HepG2 (cell line): ENCODE measurements around the gene FAM117A. TPM values are rescaled to one million over a fixed set of nuclear protein-coding genes. Genes with fewer than 3 reads are reported as not detected.
A peak's percentile ranks its signal among the peaks of the same experiment; 100 is the strongest.

Source experiments
- ADNP ChIP-seq: sonication (generic); formaldehyde crosslinking; IDR thresholded peaks from 2 replicates; pipeline ENCODE4 v1.4.0; 2020; ENCODE audit warnings: missing genetic modification reagents
- ATF7 ChIP-seq, 2 experiments: fragments of 450-650 bp in 1 of 2; sonication (generic) in 1 of 2; formaldehyde crosslinking in 1 of 2; IDR thresholded peaks; 2 replicates each; pipeline versions ENCODE4 v1.4.0 to v1.6.1; 2016 to 2020; ENCODE audit warnings: antibody characterized with exemption in 1 of 2, mild to moderate bottlenecking in 1 of 2, missing genetic modification reagents in 1 of 2
- ATRX ChIP-seq: sonication (generic); formaldehyde crosslinking; IDR thresholded peaks from 2 replicates; pipeline ENCODE4 v1.4.0; 2020; ENCODE audit warnings: missing genetic modification reagents, borderline replicate concordance
- FOXK2 ChIP-seq: fragments of 450-650 bp; IDR thresholded peaks from 2 replicates; pipeline ENCODE4 v1.6.1; 2016
- GTF3A ChIP-seq: sonication (generic); formaldehyde crosslinking; conservative IDR thresholded peaks from 2 replicates; pipeline ENCODE4 v1.4.0; 2020; ENCODE audit warnings: mild to moderate bottlenecking, missing genetic modification reagents
- GZF1 ChIP-seq: sonication (generic); formaldehyde crosslinking; IDR thresholded peaks from 2 replicates; pipeline ENCODE4 v1.5.1; 2020; ENCODE audit warnings: mild to moderate bottlenecking, missing genetic modification reagents
- HMG20A ChIP-seq: IDR thresholded peaks from 2 replicates; pipeline ENCODE4 v1.6.1; 2016; ENCODE audit warnings: borderline replicate concordance
- HMGXB4 ChIP-seq, 2 experiments: sonication (generic) in 1 of 2; formaldehyde crosslinking in 1 of 2; IDR thresholded peaks; 2 replicates each; pipeline versions ENCODE4 v1.4.0 to v1.6.1; 2018 to 2020; ENCODE audit warnings: missing genetic modification reagents in 2 of 2, borderline replicate concordance in 1 of 2, low read depth in 1 of 2, mild to moderate bottlenecking in 1 of 2, missing biosample characterization in 1 of 2
- IRF2 ChIP-seq: IDR thresholded peaks from 2 replicates; pipeline ENCODE4 v1.6.1; 2018; ENCODE audit warnings: missing genetic modification reagents, missing compliant biosample characterization
- MIXL1 ChIP-seq: IDR thresholded peaks from 2 replicates; pipeline ENCODE4 v1.6.1; 2016
- PRDM15 ChIP-seq: sonication (generic); formaldehyde crosslinking; IDR thresholded peaks from 2 replicates; pipeline ENCODE4 v1.4.0; 2020; ENCODE audit warnings: missing genetic modification reagents
- RAD21 ChIP-seq: fragments of 450-650 bp; formaldehyde crosslinking; IDR thresholded peaks from 2 replicates; pipeline ENCODE4 v1.5.0; 2020; ENCODE audit warnings: mild to moderate bottlenecking
- SUZ12 ChIP-seq: fragments of 150-350 bp; IDR thresholded peaks from 2 replicates; pipeline ENCODE4 v1.6.1; 2014; ENCODE audit warnings: low read depth, low read length
- TFDP2 ChIP-seq: sonication (generic); formaldehyde crosslinking; IDR thresholded peaks from 2 replicates; pipeline ENCODE4 v1.4.0; 2020; ENCODE audit warnings: missing genetic modification reagents
- XRCC5 ChIP-seq: fragments of 200-400 bp; formaldehyde crosslinking; optimal IDR thresholded peaks from 2 replicates; pipeline ENCODE3; 2017; ENCODE audit warnings: mild to moderate bottlenecking, low read length
- ZFP36L1 ChIP-seq: sonication (generic); formaldehyde crosslinking; IDR thresholded peaks from 2 replicates; pipeline ENCODE4 v1.8.0; 2022; ENCODE audit warnings: mild to moderate bottlenecking, missing genetic modification reagents, moderate library complexity
- ZNF276 ChIP-seq: sonication (generic); formaldehyde crosslinking; IDR thresholded peaks from 2 replicates; pipeline ENCODE4 v1.4.0; 2020; ENCODE audit warnings: mild to moderate bottlenecking, low read depth, missing genetic modification reagents
- ZNF724P ChIP-seq: sonication (generic); formaldehyde crosslinking; IDR thresholded peaks from 2 replicates; pipeline ENCODE4 v1.8.0; 2022; ENCODE audit warnings: missing genetic modification reagents, borderline replicate concordance
- polyA plus RNA-seq, 8 experiments: library from polyadenylated mRNA; depleted of rRNA in 3 of 8; stranded (reverse) in 7 of 8; unstranded in 1 of 8; fragments of >200 nt; fragmentation: Illumina TruSeq in 4 of 8; extraction: Trizol in 4 of 8; gene quantifications; 2 replicates each; pipeline versions ENCODE4 v1.2.1 to v1.2.3, GENCODE V29; 2011 to 2016; ENCODE audit warnings: low read depth in 4 of 8, missing spikeins in 1 of 8, mixed read lengths in 1 of 8; ENCODE audit not compliant: insufficient read depth in 1 of 8
- total RNA-seq, 5 experiments: library from RNA; depleted of rRNA; stranded (reverse); fragments of >200 nt; fragmentation: Illumina TruSeq; extraction: Trizol; gene quantifications; 2 replicates each; pipeline ENCODE4 v1.2.3, GENCODE V29; 2016; ENCODE audit warnings: low read depth in 1 of 5

The FAM117A gene
- total and polyA plus RNA-seq, 2 of the 13 experiments (the other 11 are each of a cell fraction or from before 2014, with no cell fraction given) = 12.1 to 19.8 TPM

GRCh38 chr17:49788478-49789242, 24.7 kb upstream of the FAM117A start, which contains the start of gene KAT7 (continued):
- TF ChIP-seq ZNF276 (CRISPR knock-in tag) (peak; percentile 91; the same call in 1 of the 2 replicates), PRDM15 (0 out of 2 replicates have a peak, but pooled peaks have one; percentile 53), ZNF724P (no peak), TFDP2 (CRISPR knock-in tag) (peak; percentile 91), ATRX (no peak), MIXL1 (peak; percentile 67), GTF3A (CRISPR knock-in tag) (0 out of 2 replicates have a peak, but pooled peaks have one; percentile 50), ATF7 (IDR thresholded peaks at IDR 0.05) (no peak), ATF7 (CRISPR knock-in tag; IDR thresholded peaks at IDR 0.05) (peak; percentile 46; the same call in 1 of the 2 replicates), ZFP36L1 (CRISPR knock-in tag) (peak; percentile 96), RAD21 (peak; percentile 47; the same call in 1 of the 2 replicates), FOXK2 (peak; percentile 40), HMGXB4 (CRISPR knock-in tag; IDR thresholded peaks at IDR 0.05; ENCODE audit: borderline replicate concordance in 1 of 2, low read depth in 1 of 2) (peak; percentile 74 to 76; a peak in 2 of 4 replicates), ADNP (CRISPR knock-in tag) (no peak), GZF1 (CRISPR knock-in tag) (peak; percentile 86; the same call in 1 of the 2 replicates), XRCC5 (no peak), IRF2 (CRISPR knock-in tag) (peak; percentile 94), HMG20A (no peak), SUZ12 (peak; percentile 74)
